HG02759 (cell line): ENCODE results near the gene EML6.

Experiments
- ATAC-seq: cut with Tn5 transposase; IDR thresholded peaks from one replicate; pipeline ENCODE4 v1.9.1; 2021; ENCODE audit warnings: mild to moderate bottlenecking, moderate library complexity; ENCODE audit not compliant: unreplicated experiment

The EML6 gene

DNA sequence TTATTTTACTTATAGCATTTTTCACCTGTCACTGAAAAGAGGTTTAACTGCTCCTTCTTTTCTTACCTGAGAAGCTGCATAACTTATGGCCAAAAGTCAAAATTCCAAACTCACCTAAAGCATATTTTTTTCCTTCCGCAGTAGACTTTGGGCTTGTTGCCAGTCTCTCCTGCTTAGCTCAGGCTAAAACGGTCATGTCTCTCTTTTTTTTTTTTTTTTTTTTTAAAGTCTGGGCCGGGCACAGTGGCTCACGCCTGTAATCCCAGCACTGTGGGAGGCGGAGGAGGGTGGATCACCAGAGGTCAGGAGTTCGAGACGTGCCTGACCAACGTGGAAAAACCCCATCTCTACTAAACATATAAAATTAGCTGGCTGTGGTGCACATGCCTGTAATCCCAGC lies 213.3 kb downstream of the EML6 start:
- ATAC-seq: no peak

GRCh38 chr2:54939446-54940118 lies 216.1 kb downstream of the EML6 start:
- ATAC-seq: no peak

DNA sequence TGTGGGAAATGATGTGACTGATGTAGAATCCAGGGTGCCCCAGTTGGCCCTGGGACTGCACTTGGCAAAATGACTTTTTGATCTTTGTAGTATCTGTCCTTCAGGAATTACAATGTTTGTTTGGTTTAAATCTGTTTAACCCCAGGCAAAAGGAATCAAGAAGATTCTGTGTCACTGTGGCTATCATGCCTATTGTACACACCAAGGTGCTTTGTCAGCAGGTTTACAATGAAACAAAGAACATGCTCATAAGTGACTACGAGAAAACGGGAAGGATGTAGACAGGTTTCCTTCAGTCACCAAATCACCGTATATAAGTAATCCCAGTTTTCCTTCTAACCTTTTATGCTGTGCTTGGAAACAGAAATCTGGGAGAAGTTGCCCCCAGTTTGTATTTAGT lies 217.3 kb downstream of the EML6 start:
- no peak for ATAC-seq

DNA sequence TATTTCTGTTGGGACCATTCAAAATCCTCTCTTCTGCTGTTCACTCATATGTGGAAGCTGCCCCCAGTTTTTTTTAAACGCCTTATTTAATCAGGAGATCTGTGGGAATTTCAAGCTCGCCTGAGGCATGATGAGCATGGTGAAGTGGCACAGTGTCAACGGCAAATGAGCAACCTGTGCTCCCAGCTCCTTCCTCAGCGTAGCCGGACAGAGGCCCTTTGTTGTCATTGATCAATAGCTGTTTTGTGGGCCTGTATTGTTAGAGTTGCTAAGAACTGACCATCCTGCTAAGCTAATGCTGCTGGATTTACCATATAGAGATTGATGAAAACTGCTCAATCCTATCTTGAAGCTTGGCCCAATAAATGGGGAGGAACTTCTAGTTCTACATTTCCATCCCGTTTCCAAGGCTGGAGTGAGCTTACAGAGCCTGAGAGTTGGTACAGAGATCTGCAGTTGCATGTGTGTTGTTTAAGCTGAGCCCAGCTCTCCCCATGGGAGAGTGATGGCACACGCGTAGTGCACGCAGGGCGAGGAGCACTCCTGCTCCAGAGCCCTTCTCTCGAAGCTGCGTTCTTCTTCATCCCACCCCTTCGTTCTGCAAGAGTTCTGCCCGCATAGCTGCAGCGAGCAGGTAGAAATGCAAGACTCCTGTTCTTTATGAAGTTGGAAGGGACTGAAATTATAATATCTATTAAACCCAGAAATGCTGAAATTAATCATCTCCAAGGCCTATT lies 218.0 kb downstream of the EML6 start:
- ATAC-seq: no peak

DNA sequence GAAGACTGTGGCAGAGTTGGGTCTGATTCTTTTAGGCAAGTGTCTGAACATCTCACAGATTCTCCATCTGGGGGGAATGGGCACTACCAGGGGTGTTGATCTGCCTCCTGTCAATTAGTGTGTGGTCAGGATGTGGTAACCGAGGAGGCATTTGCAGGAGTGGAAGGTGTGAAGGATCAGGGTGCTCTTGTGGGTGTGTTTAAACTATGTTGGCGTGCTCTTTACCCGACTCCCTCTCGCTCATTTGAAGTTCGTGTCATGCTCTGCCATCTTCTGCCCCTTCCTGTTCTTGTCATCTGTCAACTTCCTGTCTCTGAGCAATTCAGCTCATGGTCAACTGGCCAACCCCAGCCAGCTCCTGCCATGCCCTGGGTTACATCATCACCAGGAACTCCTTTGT lies 218.9 kb downstream of the EML6 start:
- ATAC-seq: no peak

- ATAC-seq: no peak
Measured at GRCh38 chr2:54944724-54945326, 221.4 kb downstream of the EML6 start.

GRCh38 chr2:54945391-54946219 lies 222.1 kb downstream of the EML6 start:
- peak; percentile 47 for ATAC-seq

- ATAC-seq: no peak
Measured at GRCh38 chr2:54946220-54946805, 222.9 kb downstream of the EML6 start.

GRCh38 chr2:54947136-54947535 lies 223.7 kb downstream of the EML6 start:
- ATAC-seq: no peak

GRCh38 chr2:54947646-54948045 lies 224.2 kb downstream of the EML6 start:
- ATAC-seq: no peak

DNA sequence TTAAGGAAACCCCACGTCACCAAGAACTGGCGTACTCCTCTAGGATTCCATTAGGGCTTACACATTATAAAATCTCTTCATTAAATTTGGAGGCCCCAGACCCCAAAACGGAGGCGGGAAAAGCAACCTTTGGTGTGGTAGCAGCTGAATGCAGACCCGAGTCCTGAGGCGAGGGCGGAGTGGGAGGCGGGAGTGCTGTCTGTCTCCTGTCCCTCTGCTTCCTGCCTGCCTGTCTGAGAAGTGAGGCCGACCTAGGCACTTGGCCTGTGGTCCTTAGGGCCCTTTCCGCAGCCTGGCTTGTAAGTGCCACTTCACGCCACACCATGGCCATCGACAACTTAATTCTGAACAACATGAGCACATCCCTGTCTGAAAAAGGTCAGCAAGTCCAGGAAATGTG lies 224.7 kb downstream of the EML6 start:
- ATAC-seq: no peak

- ATAC-seq: no peak
Measured at GRCh38 chr2:54949431-54949830, 226.0 kb downstream of the EML6 start.

GRCh38 chr2:54950811-54951210 lies 227.3 kb downstream of the EML6 start:
- no peak for ATAC-seq

GRCh38 chr2:54952425-54952824 lies 229.0 kb downstream of the EML6 start:
- ATAC-seq: no peak

- no peak for ATAC-seq
Measured at GRCh38 chr2:54952978-54953456, 229.6 kb downstream of the EML6 start.

DNA sequence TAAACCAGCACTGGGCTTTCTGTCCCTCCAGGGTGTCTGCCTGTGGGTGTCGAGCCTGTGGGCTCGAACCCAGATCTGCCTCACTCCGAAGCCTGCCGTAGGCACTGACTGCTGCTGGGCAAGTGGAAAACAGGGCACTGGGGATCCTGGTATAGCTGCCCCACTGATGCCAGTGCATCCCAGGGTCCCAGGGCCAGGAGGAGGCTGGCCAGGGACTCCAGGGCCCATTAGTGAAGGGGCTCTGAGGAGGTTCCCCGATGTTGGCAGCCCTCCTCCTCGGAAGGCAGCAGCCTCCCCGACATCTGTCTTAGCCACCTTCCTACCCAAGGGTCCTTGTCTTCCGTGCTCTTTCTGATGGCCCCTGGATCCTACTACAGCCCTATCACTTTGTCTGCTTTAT lies 230.7 kb downstream of the EML6 start:
- no peak for ATAC-seq

DNA sequence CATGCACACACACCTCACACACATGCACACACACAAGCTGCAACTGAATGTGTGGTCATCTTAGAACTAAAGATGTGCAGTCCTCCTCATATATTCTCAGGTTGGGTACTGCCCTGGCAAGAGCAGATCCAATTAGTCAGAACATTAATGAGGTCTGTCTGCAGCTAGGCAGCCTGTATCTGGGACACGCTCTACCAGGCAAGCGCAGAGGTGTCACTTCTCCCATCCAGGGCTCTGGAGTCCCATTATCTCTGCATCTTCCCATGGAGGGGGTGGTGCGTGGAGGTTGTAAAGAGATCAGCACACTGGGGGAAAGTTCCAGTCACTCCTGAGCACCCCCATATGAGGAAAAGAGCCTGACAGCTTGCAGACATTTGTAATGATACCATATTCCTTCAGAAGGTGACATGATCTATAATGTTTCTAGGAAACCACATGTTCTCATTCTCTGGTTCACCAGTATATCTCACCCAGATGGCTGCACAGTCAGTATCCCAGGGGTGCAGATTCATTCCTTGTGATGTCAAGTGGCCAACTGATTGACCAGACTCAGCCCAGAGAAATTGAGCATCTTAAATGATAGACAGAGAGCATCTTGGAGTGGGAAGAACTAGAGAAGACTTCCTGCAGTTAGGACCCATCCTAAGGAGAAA lies 231.4 kb downstream of the EML6 start:
- no peak for ATAC-seq

DNA sequence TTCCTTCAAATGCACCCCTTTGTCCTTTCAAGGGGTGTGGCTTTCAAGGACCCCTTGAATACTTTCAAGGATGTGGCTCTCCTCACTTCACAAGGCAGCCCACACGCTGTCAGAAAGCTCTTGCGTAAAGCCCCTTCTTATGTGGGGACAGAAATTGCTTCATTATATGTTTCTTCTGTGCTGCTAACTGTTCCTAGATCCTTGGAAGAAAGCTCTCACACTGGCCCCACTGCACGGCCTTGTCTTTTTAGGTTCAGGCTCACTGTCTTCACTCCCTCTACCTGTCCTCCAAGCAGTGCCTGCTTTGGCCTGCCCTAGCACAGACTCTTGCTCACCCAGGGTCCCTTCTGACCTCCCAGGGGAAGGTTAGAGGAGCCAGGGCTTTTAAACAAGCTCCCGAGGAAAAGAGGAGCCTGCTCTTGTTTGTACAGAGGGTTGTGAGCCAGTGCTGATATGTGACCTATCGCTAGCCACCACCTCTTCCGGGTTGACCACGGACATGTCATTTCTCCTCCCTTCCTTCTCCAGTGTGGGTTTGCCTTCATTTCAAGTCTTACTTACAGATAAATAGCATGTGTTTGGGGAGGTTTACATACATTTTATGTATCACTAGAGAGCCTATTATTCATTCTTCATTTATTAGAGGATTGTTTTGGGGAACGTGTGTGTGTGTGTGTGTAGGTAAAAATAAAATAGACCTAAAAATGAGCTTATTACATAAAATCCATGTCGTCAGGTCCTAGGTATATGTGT lies 232.1 kb downstream of the EML6 start:
- ATAC-seq: no peak

- ATAC-seq: no peak
Measured at GRCh38 chr2:54956111-54956627, 232.7 kb downstream of the EML6 start.
